Measurements from ENCODE around the gene AZGP1. TPM values are rescaled to one million over a fixed set of nuclear protein-coding genes. Genes with fewer than 3 reads are reported as not detected.

The AZGP1 gene
- total and polyA plus RNA-seq, 2 of the 13 experiments (the other 11 are each of a cell fraction or from before 2014, with no cell fraction given): 93.8 to 229 TPM

DNA sequence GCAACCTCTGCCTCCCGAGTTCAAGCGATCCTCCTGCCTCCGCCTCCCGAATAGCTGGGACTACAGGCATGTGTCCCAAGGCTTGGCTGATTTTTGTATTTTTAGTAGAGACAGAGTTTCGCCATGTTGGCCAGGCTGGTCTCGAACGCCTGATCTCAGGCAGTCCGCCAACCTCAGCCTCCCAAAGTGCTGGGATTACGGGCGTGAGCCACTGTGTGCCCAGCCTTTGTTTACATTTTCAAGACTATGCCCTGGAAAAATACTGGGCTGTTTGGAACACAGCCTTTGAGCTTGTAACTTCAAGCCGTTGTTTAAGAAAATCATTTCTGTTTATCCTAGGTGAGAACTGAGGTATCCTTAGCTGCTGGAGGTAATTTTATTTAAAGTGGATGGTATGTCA lies 41.5 kb upstream of the AZGP1 start (continued):
- TF ChIP-seq, protein P1, sequence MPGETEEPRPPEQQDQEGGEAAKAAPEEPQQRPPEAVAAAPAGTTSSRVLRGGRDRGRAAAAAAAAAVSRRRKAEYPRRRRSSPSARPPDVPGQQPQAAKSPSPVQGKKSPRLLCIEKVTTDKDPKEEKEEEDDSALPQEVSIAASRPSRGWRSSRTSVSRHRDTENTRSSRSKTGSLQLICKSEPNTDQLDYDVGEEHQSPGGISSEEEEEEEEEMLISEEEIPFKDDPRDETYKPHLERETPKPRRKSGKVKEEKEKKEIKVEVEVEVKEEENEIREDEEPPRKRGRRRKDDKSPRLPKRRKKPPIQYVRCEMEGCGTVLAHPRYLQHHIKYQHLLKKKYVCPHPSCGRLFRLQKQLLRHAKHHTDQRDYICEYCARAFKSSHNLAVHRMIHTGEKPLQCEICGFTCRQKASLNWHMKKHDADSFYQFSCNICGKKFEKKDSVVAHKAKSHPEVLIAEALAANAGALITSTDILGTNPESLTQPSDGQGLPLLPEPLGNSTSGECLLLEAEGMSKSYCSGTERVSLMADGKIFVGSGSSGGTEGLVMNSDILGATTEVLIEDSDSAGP (CRISPR knock-in tag; IDR thresholded peaks at IDR 0.05; ENCODE audit: borderline replicate concordance): peak; percentile 13; the same call in 1 of the 2 replicates
- TF ChIP-seq, protein P2, sequence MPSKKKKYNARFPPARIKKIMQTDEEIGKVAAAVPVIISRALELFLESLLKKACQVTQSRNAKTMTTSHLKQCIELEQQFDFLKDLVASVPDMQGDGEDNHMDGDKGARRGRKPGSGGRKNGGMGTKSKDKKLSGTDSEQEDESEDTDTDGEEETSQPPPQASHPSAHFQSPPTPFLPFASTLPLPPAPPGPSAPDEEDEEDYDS (CRISPR knock-in tag; IDR thresholded peaks at IDR 0.05): peak; percentile 44; the same call in 1 of the 2 replicates
- TF ChIP-seq, protein P3, sequence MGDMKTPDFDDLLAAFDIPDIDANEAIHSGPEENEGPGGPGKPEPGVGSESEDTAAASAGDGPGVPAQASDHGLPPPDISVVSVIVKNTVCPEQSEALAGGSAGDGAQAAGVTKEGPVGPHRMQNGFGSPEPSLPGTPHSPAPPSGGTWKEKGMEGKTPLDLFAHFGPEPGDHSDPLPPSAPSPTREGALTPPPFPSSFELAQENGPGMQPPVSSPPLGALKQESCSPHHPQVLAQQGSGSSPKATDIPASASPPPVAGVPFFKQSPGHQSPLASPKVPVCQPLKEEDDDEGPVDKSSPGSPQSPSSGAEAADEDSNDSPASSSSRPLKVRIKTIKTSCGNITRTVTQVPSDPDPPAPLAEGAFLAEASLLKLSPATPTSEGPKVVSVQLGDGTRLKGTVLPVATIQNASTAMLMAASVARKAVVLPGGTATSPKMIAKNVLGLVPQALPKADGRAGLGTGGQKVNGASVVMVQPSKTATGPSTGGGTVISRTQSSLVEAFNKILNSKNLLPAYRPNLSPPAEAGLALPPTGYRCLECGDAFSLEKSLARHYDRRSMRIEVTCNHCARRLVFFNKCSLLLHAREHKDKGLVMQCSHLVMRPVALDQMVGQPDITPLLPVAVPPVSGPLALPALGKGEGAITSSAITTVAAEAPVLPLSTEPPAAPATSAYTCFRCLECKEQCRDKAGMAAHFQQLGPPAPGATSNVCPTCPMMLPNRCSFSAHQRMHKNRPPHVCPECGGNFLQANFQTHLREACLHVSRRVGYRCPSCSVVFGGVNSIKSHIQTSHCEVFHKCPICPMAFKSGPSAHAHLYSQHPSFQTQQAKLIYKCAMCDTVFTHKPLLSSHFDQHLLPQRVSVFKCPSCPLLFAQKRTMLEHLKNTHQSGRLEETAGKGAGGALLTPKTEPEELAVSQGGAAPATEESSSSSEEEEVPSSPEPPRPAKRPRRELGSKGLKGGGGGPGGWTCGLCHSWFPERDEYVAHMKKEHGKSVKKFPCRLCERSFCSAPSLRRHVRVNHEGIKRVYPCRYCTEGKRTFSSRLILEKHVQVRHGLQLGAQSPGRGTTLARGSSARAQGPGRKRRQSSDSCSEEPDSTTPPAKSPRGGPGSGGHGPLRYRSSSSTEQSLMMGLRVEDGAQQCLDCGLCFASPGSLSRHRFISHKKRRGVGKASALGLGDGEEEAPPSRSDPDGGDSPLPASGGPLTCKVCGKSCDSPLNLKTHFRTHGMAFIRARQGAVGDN (CRISPR knock-in tag; IDR thresholded peaks at IDR 0.05): peak; percentile 69
- TF ChIP-seq ZNF788 (CRISPR knock-in tag; IDR thresholded peaks at IDR 0.05; ENCODE audit: borderline replicate concordance) (peak; percentile 38; the same call in 1 of the 2 replicates), ZNF430 (CRISPR knock-in tag; IDR thresholded peaks at IDR 0.05) (peak; percentile 44; the same call in 1 of the 2 replicates), SALL2 (CRISPR knock-in tag; IDR thresholded peaks at IDR 0.05) (no peak), ZNF24 (IDR thresholded peaks at IDR 0.05) (no peak), KDM6A (CRISPR knock-in tag; IDR thresholded peaks at IDR 0.05; ENCODE audit: low read depth) (0 out of 2 replicates have a peak, but pooled peaks have one; percentile 22), DNMT3B (CRISPR knock-in tag; conservative IDR thresholded peaks at IDR 0.05) (no peak), ISL2 (CRISPR knock-in tag; IDR thresholded peaks at IDR 0.05) (peak; percentile 53; the same call in 1 of the 2 replicates), EP300 (IDR thresholded peaks at IDR 0.05; ENCODE audit: low read depth in 2 of 2, low read length in 2 of 2) (peak in 1 of 2 experiments; percentile 59; a peak in 1 of 4 replicates), EP300 (CRISPR knock-in tag; IDR thresholded peaks at IDR 0.05; ENCODE audit: borderline replicate concordance) (no peak)
- TF ChIP-seq, protein P4, sequence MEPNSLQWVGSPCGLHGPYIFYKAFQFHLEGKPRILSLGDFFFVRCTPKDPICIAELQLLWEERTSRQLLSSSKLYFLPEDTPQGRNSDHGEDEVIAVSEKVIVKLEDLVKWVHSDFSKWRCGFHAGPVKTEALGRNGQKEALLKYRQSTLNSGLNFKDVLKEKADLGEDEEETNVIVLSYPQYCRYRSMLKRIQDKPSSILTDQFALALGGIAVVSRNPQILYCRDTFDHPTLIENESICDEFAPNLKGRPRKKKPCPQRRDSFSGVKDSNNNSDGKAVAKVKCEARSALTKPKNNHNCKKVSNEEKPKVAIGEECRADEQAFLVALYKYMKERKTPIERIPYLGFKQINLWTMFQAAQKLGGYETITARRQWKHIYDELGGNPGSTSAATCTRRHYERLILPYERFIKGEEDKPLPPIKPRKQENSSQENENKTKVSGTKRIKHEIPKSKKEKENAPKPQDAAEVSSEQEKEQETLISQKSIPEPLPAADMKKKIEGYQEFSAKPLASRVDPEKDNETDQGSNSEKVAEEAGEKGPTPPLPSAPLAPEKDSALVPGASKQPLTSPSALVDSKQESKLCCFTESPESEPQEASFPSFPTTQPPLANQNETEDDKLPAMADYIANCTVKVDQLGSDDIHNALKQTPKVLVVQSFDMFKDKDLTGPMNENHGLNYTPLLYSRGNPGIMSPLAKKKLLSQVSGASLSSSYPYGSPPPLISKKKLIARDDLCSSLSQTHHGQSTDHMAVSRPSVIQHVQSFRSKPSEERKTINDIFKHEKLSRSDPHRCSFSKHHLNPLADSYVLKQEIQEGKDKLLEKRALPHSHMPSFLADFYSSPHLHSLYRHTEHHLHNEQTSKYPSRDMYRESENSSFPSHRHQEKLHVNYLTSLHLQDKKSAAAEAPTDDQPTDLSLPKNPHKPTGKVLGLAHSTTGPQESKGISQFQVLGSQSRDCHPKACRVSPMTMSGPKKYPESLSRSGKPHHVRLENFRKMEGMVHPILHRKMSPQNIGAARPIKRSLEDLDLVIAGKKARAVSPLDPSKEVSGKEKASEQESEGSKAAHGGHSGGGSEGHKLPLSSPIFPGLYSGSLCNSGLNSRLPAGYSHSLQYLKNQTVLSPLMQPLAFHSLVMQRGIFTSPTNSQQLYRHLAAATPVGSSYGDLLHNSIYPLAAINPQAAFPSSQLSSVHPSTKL (CRISPR knock-in tag; IDR thresholded peaks at IDR 0.05): peak; percentile 58; the same call in 1 of the 2 replicates
- TF ChIP-seq, protein P5, sequence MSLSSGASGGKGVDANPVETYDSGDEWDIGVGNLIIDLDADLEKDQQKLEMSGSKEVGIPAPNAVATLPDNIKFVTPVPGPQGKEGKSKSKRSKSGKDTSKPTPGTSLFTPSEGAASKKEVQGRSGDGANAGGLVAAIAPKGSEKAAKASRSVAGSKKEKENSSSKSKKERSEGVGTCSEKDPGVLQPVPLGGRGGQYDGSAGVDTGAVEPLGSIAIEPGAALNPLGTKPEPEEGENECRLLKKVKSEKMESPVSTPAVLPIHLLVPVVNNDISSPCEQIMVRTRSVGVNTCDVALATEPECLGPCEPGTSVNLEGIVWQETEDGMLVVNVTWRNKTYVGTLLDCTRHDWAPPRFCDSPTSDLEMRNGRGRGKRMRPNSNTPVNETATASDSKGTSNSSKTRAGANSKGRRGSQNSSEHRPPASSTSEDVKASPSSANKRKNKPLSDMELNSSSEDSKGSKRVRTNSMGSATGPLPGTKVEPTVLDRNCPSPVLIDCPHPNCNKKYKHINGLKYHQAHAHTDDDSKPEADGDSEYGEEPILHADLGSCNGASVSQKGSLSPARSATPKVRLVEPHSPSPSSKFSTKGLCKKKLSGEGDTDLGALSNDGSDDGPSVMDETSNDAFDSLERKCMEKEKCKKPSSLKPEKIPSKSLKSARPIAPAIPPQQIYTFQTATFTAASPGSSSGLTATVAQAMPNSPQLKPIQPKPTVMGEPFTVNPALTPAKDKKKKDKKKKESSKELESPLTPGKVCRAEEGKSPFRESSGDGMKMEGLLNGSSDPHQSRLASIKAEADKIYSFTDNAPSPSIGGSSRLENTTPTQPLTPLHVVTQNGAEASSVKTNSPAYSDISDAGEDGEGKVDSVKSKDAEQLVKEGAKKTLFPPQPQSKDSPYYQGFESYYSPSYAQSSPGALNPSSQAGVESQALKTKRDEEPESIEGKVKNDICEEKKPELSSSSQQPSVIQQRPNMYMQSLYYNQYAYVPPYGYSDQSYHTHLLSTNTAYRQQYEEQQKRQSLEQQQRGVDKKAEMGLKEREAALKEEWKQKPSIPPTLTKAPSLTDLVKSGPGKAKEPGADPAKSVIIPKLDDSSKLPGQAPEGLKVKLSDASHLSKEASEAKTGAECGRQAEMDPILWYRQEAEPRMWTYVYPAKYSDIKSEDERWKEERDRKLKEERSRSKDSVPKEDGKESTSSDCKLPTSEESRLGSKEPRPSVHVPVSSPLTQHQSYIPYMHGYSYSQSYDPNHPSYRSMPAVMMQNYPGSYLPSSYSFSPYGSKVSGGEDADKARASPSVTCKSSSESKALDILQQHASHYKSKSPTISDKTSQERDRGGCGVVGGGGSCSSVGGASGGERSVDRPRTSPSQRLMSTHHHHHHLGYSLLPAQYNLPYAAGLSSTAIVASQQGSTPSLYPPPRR (CRISPR knock-in tag; IDR thresholded peaks at IDR 0.05; ENCODE audit: borderline replicate concordance): 0 out of 2 replicates have a peak, but pooled peaks have one; percentile 18

Data from HepG2 (cell line).